ENCODE data around the gene ZMYND11.

GRCh38 chr10:224571-224970, 89.3 kb downstream of the ZMYND11 start:
- TF ChIP-seq CTCF (IDR thresholded peaks at IDR 0.05; ENCODE audit: poor library complexity) (no peak), EZH2phosphoT487 (IDR thresholded peaks at IDR 0.05; ENCODE audit: low read depth, severe bottlenecking, unreplicated experiment) (no peak), EZH2 (IDR thresholded peaks at IDR 0.05; ENCODE audit: borderline replicate concordance) (no peak)

All from hepatocyte (in vitro differentiated cells).